D721Med (cell line): ENCODE measurements around the gene NDNF.

Experiments
- DNase-seq: peaks from one replicate; pipeline ENCODE4 v3.0.0; 2011; ENCODE audit warnings: low spot score; ENCODE audit not compliant: insufficient read length
- FAIRE-seq: peaks from 2 replicates; lab custom pipeline; 2011; peaks lifted over from hg19 to GRCh38; lab: Jason Lieb, UNC
- TF ChIP-seq, protein P1 (sequence below): IDR thresholded peaks from 2 replicates; pipeline ENCODE4 v1.5.1; 2012; ENCODE audit warnings: mild to moderate bottlenecking, control low read depth; ENCODE audit not compliant: insufficient read depth; ENCODE audit errors: missing control alignments

NDNF gene

DNA sequence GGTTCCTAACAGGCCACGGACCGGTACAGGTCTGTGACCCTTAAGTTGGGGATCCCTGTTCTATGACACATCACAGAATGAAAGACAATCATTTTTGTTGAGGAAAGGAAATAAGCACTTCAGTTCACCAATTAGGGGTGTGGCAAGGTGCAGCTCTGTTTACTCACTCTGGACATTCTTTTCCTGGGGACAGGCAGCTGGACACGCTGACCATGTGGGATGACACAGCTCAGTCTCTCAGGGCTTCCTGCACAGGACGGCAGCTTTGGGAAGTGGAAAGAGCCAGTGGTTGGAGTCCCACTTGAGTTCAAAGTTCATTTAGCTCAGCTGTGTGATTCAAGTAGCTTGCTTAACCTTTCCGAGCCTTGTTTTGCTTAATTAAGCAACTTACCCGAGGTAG is 55.7 kb downstream of the NDNF start:
- DNase-seq (no peak), FAIRE-seq (no peak)
- TF ChIP-seq, protein P1, sequence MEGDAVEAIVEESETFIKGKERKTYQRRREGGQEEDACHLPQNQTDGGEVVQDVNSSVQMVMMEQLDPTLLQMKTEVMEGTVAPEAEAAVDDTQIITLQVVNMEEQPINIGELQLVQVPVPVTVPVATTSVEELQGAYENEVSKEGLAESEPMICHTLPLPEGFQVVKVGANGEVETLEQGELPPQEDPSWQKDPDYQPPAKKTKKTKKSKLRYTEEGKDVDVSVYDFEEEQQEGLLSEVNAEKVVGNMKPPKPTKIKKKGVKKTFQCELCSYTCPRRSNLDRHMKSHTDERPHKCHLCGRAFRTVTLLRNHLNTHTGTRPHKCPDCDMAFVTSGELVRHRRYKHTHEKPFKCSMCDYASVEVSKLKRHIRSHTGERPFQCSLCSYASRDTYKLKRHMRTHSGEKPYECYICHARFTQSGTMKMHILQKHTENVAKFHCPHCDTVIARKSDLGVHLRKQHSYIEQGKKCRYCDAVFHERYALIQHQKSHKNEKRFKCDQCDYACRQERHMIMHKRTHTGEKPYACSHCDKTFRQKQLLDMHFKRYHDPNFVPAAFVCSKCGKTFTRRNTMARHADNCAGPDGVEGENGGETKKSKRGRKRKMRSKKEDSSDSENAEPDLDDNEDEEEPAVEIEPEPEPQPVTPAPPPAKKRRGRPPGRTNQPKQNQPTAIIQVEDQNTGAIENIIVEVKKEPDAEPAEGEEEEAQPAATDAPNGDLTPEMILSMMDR, result no peak

GRCh38 chr4:121015421-121015820 is 56.9 kb downstream of the NDNF start:
- TF ChIP-seq, protein P1, result no peak
- FAIRE-seq (no peak), DNase-seq (no peak)

GRCh38 chr4:121014544-121014943 is 57.8 kb downstream of the NDNF start:
- TF ChIP-seq, protein P1, result no peak
- DNase-seq, result no peak
- FAIRE-seq, result no peak

DNA sequence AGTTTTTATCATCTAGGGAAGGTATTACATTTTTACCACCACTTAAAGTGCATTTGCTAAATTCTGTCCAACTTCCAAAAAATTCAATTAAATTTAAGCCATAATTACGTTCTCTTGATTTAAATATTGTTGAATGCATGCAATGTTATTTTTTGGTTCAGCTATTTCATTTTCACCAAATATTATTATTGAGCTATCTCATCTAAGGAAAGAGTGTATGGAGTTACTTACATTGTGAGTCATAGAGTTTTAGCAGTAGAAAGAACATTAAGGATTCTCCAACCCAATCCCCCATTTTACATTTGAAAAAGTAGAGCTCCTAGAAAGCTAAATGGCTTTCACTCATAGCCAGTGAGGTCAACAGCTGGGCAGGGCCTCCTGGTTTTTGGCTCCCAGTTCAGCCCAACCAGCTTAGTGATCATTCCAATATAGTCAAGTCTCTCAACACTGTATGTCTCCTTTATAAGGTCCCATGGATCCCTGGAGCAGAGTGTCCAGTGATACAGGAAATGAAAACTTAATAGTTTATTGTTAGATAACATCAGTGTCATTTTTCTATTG is 60.5 kb downstream of the NDNF start:
- TF ChIP-seq, protein P1, result no peak
- no peak for DNase-seq
- no peak for FAIRE-seq

DNA sequence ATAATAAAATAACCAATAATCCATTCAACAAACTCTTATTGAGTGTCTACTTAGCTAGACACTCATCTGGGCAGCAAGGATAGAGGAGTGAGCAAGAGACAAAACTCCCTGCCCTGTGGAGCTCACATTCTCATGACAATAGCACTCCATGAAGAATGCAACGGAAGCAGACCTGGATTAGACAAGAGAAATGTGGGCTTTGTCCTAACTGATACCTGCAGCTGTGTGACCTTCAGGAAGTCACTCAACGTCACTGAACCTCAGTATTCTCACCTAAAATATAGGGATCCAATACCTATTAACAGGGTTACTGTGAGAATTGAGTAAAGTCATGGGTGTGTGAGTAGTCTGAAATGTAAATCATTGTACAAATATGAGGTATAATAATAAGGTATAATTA is 61.2 kb downstream of the NDNF start:
- TF ChIP-seq, protein P1, result no peak
- DNase-seq (no peak), FAIRE-seq (no peak)

DNA sequence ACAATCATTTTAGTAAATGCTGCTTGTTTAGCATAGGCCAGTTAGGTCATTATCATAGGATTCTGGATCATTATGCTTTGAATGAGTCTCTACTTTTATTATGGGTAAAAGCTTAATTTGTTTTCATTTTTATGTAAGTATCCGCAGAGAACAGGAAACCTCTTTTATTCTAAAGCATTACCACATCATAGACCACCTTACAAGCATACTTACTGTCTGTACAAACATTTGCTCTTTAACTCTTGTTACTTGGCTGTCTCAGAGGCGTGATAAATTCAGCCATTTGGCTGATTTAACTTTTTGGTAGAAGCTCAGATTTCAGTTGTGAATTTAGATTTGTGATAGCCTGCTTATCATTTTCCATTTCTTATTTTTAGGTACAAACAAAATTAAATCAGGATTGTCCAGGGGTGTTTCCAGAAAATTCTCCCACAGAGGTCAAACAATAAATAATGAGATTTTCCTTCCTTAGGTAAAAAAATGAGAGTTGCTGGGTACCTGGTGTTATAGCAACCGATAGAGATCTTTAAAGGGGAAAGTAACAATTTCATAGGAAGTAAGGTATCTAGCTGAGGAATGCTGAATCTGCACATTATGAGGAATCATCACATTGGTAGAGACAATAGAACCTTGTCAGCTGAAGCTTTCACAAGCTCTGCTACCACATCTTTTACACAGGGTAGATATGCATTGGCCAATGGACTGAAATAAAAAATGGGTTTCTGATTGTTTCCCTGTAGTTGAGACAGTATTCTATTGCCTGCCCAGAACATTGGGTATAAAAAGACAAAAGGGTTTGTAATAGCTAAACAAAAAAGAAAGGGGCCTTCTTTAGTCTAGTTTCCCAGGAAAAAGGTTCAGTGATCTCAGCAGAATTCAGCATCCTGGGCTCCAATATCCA is 62.5 kb downstream of the NDNF start:
- TF ChIP-seq, protein P1, result no peak
- FAIRE-seq (no peak), DNase-seq (no peak)

DNA sequence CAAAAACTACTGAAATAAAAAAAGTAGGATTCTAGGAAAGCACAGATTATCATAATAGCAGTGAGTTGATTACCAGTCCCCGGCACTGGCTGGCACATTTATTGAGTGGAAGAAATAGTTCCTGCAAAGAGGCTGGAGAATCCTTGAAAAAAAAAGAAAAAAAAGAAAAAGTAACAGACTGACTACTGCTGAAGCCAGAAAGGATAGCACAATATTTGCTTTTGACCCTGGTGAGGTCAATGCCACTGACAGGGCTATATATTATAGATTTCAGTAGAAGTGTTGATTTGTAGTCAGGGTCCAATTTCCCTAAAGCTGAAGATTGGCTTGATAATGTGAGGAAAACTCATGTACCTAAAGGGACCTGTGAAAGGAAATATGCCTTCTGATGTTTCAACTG is 64.7 kb downstream of the NDNF start:
- no peak for DNase-seq
- TF ChIP-seq, protein P1, result no peak
- no peak for FAIRE-seq
